Stimulated activated naive CD8-positive, alpha-beta T cell treated with anti-CD3 and anti-CD28 coated beads, Interleukin-15, Interleukin-2, amounts not matched to agents 100 ng/mL and 50 ng/mL, for 24 hours (primary cell): ENCODE measurements around the gene FRMD4A.

Source experiments
- H3K27ac Mint-ChIP-seq: one replicate; pipeline ENCODE4 v1.8.0; 2021; ENCODE audit warnings: mild to moderate bottlenecking, mixed read lengths
- H3K27me3 Mint-ChIP-seq: one replicate; pipeline ENCODE4 v1.8.0; 2021; ENCODE audit warnings: mixed read lengths
- H3K36me3 Mint-ChIP-seq: one replicate; pipeline ENCODE4 v1.8.0; 2021; ENCODE audit warnings: low read depth, mixed read lengths
- H3K4me1 Mint-ChIP-seq: one replicate; pipeline ENCODE4 v1.8.0; 2021; ENCODE audit warnings: low read depth, mixed read lengths
- H3K4me3 Mint-ChIP-seq: one replicate; pipeline ENCODE4 v1.8.0; 2021; ENCODE audit warnings: mild to moderate bottlenecking, mixed read lengths
- H3K9me3 Mint-ChIP-seq: one replicate; pipeline ENCODE4 v1.8.0; 2021; ENCODE audit warnings: mixed read lengths

Gene FRMD4A

DNA sequence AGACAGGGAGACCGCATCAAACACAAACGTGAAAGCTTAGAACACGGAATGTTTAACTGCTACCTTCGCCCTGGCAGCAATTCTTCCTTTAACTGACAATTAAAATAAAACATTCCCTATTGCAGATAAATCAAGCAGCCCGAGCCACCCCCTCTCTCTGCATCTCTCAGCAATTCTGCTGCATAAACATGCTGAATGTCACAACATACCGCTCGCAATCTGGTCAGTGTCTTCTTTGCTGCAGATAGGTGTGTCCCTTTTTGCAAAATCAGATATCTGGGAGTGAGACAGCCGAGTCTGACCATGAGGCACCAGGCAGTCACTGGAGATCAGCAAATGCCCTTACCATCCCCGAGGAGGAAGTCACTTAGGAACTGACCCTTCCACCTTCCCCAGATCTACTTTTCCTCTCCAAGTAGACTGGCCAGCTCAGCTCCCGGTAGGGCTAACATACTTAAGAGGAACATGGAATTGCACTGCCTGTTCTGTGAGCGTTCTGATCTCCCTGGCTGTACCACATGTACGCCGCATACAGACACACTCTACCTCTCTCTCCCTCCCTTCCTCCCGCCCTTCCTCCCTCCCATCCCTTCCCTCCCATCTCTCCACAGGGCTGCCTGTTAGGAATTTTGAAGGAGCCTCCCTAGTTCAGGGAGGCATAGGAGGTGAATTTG, at the start of gene FRMD4A:
Gene FRMD4A (minus strand): TSS at position 537 of the 674 bp plus-strand sequence.
- H3K9me3 Mint-ChIP-seq, result no peaks in the 10 kb centered on the region
- H3K27me3 Mint-ChIP-seq, result peaks cover 39% of the 10 kb centered on the region
- no peaks in the 10 kb centered on the region for H3K4me1 Mint-ChIP-seq
- H3K4me3 Mint-ChIP-seq, result no peak within 1 kb of the TSS
- H3K27ac Mint-ChIP-seq, result no peak within 1 kb of the TSS
- no peaks in the 10 kb centered on the region for H3K36me3 Mint-ChIP-seq

DNA sequence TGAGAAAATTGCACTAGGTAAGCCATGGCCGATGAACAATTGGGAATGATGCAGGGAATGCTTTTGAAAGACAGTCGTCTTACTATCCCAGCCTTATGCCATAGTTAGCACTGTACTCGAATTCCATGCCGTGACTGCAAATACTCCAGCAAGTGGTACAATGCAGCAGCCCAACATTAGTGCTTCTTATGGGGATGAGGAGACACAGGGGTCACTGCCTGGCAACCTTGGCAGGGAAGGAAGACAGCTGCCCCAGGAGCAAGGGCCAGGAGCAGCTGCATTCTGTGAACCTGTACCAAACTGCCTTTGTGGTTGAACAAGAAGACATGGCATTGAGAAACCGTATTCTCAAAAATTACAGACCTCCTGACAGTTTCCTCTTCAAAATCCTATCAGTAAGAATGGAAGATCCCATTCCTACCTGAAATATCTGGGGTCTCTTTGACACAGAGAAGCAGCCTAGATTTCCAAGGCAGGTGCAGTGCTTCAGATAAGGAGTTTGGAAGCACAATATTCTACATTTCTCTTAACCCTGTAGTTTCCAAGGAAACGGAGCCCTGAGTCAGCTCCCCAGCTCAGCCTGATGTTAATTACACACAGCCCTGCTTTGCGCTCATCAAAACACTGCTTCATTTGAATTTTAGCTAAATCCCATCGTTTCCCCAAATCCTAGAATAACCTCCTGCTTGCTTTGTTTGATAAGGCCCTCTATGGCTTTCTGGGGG, 49.0 kb upstream of the FRMD4A start:
- H3K4me1 Mint-ChIP-seq, result peaks cover 34% of the 10 kb centered on the region
- H3K4me3 Mint-ChIP-seq, result no peak overlapping the region
- H3K36me3 Mint-ChIP-seq, result no peaks in the 10 kb centered on the region
- no peak overlapping the region for H3K27ac Mint-ChIP-seq
- H3K9me3 Mint-ChIP-seq, result no peaks in the 10 kb centered on the region
- H3K27me3 Mint-ChIP-seq, result peaks cover 19% of the 10 kb centered on the region

DNA sequence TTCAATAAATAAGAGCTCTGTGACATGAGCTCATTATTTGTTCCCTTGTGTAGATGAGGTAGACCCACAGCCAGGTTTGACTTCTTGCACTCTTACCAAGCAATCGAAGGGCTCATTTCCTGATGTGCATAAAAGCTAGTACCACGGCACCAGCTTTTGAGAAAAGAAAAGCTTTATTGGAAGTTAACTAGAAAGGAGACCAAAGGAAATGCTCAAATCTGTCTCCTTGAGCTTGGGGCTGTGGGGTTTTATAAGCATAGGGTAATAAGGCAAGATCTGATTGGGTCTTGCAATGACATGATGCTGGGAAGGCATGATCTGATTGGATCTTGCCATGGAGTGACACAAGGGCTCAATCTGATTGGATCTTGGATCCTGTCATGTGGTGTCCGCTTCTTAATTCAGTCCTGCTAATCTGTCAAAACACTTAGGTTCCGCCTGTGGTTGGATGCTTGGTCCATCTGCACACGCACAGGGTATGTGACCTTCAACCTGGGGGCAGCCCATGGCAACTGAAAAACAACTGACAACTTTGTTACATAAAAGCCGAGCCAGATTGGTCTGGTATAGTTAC, 47.8 kb upstream of the FRMD4A start:
- peaks cover 22% of the 10 kb centered on the region for H3K27me3 Mint-ChIP-seq
- H3K4me1 Mint-ChIP-seq, result peaks cover 22% of the 10 kb centered on the region
- H3K27ac Mint-ChIP-seq, result no peak overlapping the region

DNA sequence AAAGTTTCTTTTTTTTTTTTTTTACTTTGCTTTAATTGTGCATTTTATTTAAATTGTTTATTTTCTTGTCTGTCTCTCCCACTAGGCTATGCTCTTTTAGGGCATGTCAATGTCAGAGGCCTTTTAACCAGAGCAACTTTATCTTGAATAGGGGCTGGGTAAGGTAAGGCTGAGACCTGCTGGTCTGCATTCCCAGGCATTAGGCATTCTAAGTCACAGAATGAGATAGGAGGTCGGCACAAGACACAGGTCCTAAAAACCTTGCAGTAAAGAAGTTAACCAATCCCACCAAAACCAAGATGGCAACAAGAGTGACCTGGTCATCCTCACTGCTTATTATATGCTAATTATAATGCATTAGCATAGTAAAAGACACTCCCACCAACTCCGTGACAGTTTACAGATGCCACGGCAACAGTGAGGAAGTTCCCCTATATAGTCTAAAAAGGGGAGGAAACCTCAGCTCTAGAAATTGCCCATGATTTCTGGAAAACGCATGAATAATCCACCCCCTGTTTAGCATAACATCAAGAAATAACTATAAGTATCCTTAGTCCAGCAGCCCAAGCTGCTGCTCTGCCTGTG, 47.0 kb upstream of the FRMD4A start:
- Mint-ChIP-seq H3K27me3 (peaks cover 27% of the 10 kb centered on the region), H3K36me3 (no peaks in the 10 kb centered on the region), H3K4me1 (peaks cover 17% of the 10 kb centered on the region), H3K9me3 (no peaks in the 10 kb centered on the region), H3K27ac (no peak overlapping the region), H3K4me3 (no peak overlapping the region)

More for the DNA sequence above, 47.8 kb upstream of the FRMD4A start:
- no peaks in the 10 kb centered on the region for H3K36me3 Mint-ChIP-seq
- no peak overlapping the region for H3K4me3 Mint-ChIP-seq
- H3K9me3 Mint-ChIP-seq, result no peaks in the 10 kb centered on the region

DNA sequence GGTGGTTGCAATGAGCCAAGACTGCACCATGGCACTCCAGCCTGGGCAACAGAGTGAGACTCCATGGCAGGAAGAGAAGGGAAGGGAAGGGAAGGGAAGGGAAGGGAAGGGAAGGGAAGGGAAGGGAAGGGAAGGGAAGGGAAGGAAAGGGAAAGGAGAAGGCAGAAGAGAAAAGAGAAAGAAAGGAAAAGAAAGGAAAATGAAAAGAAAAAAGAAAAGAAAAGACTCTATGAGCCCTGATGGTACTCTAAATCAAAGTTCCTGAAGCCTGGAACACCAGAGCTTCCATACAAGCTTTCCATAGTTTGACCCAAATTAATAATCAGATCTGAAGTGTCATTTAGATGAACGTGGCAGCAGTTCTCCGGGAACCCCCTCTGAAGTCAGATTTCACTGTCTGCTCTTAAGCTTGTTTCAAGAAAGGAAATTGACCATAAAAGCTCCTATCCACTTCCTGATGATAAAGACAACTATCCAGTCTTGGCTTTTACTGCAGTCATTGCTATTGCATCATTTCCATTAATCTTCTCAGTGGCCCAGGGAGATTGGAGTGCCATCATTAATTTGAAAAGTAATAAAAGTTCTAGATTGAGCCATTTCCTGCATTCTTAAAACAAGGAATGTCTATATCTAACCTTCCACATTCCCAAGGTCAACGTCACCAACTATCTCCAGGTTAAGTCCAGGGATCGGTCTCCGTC, 44.2 kb upstream of the FRMD4A start:
- peaks cover 39% of the 10 kb centered on the region for H3K27me3 Mint-ChIP-seq
- H3K9me3 Mint-ChIP-seq, result no peaks in the 10 kb centered on the region
- H3K4me1 Mint-ChIP-seq, result no peaks in the 10 kb centered on the region
- H3K4me3 Mint-ChIP-seq, result no peak overlapping the region
- H3K27ac Mint-ChIP-seq, result no peak overlapping the region
- no peaks in the 10 kb centered on the region for H3K36me3 Mint-ChIP-seq

DNA sequence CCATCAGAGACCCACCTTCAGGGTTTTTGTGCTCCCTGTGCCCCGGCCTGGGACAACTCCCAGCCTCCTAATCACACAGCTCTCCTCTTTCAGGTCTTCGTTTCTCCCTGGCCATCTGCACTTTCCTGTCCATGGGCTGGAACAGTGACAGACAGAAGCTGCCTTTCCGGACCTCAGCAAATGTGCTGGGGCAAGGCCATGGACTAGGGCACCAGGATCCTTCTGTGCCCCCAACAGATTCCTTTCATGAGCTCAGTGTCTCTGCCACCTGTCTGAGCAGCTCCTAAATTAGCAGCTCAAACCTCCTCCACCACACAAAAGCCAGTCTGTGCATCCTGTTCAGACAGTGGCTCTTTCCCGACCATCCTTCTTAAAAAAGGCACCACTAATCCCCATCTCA, 41.9 kb upstream of the FRMD4A start:
- no peak overlapping the region for H3K27ac Mint-ChIP-seq
- H3K36me3 Mint-ChIP-seq, result no peaks in the 10 kb centered on the region
- no peak overlapping the region for H3K4me3 Mint-ChIP-seq
- H3K9me3 Mint-ChIP-seq, result no peaks in the 10 kb centered on the region
- H3K4me1 Mint-ChIP-seq, result no peaks in the 10 kb centered on the region
- H3K27me3 Mint-ChIP-seq, result peaks cover 46% of the 10 kb centered on the region

DNA sequence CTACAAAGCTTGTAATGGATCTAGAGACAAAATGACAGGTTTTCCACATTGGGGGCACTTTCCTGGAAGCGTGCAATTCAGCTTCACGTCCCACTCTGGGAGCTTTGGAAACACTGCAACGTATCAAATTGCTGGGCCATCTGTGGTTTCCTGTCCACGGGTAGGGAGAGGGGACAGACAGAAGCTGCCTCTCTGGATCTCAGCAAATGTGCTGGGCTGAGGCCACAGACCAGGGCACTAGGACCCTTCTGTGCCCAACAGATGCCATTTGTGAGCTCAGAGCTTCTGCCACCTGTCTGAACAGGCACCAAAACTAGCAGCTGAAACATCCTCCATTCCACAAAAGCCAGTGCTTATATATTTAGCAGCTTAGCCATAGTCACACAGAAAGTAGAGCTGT, 40.9 kb upstream of the FRMD4A start:
- peaks cover 46% of the 10 kb centered on the region for H3K27me3 Mint-ChIP-seq
- H3K4me3 Mint-ChIP-seq, result no peak overlapping the region

DNA sequence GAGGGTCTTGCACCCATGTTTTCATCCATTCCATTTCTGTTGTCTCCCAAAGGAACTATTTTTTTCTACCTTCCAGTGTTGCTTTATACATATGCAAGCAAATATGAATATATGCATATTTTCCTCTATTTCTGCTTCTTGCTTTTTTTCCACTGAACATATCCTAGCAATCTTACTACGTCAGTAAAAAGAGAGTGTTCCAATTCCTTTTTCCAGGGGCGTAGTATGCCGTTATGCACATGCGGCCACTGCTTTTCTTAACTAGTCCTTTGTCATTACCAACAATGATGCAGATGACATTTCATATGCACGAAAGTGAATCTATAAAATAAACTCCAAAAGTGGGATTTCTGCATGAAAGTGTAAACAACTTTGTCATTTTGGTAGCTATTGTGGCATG, 40.2 kb upstream of the FRMD4A start:
- H3K27me3 Mint-ChIP-seq, result peaks cover 42% of the 10 kb centered on the region
- no peaks in the 10 kb centered on the region for H3K9me3 Mint-ChIP-seq
- H3K4me1 Mint-ChIP-seq, result no peaks in the 10 kb centered on the region
- H3K27ac Mint-ChIP-seq, result no peak overlapping the region
- H3K4me3 Mint-ChIP-seq, result no peak overlapping the region
- H3K36me3 Mint-ChIP-seq, result no peaks in the 10 kb centered on the region

More for the DNA sequence above, 40.9 kb upstream of the FRMD4A start:
- Mint-ChIP-seq H3K36me3 (no peaks in the 10 kb centered on the region), H3K4me1 (no peaks in the 10 kb centered on the region), H3K9me3 (no peaks in the 10 kb centered on the region), H3K27ac (no peak overlapping the region)

DNA sequence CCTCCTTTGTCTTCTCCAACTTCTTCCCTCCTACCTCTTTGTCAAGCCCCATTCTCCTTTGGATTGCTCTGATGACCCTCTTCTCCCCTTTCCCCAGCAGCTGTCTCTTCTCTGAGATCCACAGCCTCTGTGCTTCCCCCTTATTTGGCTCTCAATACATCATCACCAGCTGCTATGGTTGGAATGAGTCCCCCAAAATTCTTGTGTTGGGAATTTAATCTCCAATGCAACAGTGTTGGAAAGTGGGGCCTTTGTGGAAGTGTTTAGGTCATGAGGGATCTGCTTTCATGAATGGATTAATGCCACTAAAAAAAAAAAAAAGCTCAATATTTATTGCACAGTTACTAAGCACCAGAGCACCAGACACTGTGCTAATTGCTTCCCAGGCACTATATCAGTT, 39.2 kb upstream of the FRMD4A start:
- Mint-ChIP-seq H3K4me3 (no peak overlapping the region), H3K27ac (no peak overlapping the region), H3K4me1 (no peaks in the 10 kb centered on the region)

DNA sequence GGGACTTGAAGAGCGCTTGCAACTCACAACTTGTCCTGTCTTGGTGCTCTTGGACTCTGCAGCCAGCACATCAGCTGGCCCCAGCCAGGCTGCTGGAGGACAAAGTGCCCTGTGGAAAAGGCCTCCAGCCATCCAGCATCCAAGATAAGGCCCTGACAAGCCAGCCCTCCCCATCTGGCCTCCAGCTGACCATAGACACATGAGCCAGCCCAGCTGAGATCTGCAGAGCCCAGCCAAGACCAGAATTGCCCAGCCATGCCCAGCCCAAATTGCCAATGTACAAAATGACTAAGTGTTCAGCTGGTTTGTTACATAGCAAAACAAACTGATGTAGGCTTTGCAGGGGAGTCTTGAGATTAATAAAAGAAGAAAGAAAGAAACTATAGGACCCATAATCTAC, 36.0 kb upstream of the FRMD4A start:
- peaks cover 24% of the 10 kb centered on the region for H3K27me3 Mint-ChIP-seq
- no peaks in the 10 kb centered on the region for H3K4me1 Mint-ChIP-seq
- no peaks in the 10 kb centered on the region for H3K9me3 Mint-ChIP-seq
- H3K36me3 Mint-ChIP-seq, result no peaks in the 10 kb centered on the region
- no peak overlapping the region for H3K4me3 Mint-ChIP-seq
- no peak overlapping the region for H3K27ac Mint-ChIP-seq

More for the DNA sequence above, 39.2 kb upstream of the FRMD4A start:
- Mint-ChIP-seq H3K36me3 (no peaks in the 10 kb centered on the region), H3K9me3 (no peaks in the 10 kb centered on the region), H3K27me3 (peaks cover 35% of the 10 kb centered on the region)

DNA sequence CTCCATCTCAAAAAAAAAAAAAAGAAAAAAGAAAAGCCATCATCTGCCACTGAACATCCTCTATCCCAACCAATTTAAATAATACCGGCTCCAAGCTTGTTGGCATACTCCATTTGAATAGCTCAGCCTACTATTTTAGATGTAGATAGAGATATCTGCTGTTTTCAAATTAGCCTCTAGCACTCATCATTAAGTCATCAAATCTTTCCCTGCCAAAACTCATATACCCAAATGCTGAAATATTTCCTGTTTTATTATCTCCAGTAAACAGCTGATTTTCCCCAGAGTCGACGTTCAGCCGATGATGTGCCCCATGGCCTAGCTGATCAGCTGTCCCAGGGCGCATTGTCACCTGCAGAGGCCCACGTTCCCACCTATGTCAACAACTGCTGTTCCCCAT, 34.5 kb upstream of the FRMD4A start:
- H3K36me3 Mint-ChIP-seq, result no peaks in the 10 kb centered on the region
- H3K4me1 Mint-ChIP-seq, result no peaks in the 10 kb centered on the region
- peaks cover 31% of the 10 kb centered on the region for H3K27me3 Mint-ChIP-seq
- H3K9me3 Mint-ChIP-seq, result no peaks in the 10 kb centered on the region
- H3K4me3 Mint-ChIP-seq, result no peak overlapping the region
- H3K27ac Mint-ChIP-seq, result no peak overlapping the region

DNA sequence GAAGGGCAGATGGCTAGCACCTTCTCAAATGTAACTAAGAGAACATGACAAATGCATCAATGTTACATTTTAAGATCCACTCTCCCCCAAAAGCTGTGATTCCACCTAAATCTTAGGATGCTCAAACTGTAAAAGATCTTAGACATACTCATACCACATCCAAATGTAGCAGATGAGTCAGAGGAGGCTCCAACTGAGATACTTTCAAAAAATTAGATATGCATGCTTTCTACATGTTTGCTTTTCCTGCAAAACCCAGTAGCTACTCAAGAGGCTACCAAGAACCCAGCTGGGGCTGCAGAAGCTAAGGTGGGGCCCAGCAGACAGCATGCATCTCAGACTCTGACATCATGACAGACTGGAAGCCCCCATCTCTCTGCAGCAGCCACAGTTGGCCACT, 31.4 kb upstream of the FRMD4A start:
- Mint-ChIP-seq H3K4me1 (no peaks in the 10 kb centered on the region), H3K4me3 (no peak overlapping the region), H3K9me3 (no peaks in the 10 kb centered on the region), H3K27me3 (peaks cover 16% of the 10 kb centered on the region), H3K27ac (no peak overlapping the region), H3K36me3 (no peaks in the 10 kb centered on the region)

DNA sequence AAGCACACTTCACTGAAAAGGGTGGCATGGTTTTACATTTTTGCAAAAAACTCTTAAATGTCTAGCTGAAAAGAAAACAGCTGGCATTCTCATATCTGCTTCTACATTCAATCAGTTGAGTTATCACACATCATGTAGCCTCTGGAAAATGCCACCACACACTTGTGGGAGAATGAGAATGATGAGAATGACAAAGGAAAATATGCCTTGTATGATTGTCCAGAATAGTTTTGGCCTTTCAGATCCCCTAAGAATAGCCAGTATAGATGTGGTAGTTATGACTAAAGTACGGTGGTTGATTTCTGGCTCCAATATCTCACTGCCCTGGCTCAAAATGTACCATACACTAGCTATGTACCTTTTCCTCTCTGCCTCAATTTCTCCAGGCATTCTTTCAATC, 30.2 kb upstream of the FRMD4A start:
- H3K9me3 Mint-ChIP-seq, result no peaks in the 10 kb centered on the region
- H3K4me3 Mint-ChIP-seq, result no peak overlapping the region
- no peaks in the 10 kb centered on the region for H3K4me1 Mint-ChIP-seq
- H3K27ac Mint-ChIP-seq, result no peak overlapping the region
- no peaks in the 10 kb centered on the region for H3K36me3 Mint-ChIP-seq
- peaks cover 16% of the 10 kb centered on the region for H3K27me3 Mint-ChIP-seq

DNA sequence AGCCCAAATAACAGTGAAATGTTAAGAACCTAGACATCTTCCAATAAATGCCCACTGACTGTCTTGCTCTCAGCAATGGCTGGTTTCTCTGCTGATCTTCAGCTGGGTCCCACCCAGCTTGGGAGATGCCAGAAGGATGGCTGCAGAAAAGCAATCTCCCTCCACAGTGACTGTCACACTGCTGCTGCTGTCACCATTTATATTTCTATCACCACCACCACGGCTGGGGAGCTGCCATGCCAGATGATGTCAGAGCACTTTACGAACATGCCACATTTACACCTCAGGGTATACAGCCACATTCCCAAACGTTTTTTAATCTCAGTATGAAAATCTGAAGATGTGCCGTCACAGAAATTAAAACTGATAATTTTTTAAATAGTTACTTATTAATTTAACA, 29.8 kb upstream of the FRMD4A start:
- H3K27me3 Mint-ChIP-seq, result peaks cover 16% of the 10 kb centered on the region
- no peaks in the 10 kb centered on the region for H3K36me3 Mint-ChIP-seq
- H3K27ac Mint-ChIP-seq, result no peak overlapping the region
- H3K4me1 Mint-ChIP-seq, result no peaks in the 10 kb centered on the region
- no peaks in the 10 kb centered on the region for H3K9me3 Mint-ChIP-seq
- H3K4me3 Mint-ChIP-seq, result no peak overlapping the region
